Cerebellar cortex (tissue), 1 donor: ENCODE data around the gene HYAL2.
"Not testable (repeated sequence)": the region's sequence is repeated elsewhere in the genome, so short reads cannot be mapped to it uniquely, and the experiment has no call there.

Source experiments
- DNase-seq: peaks from one replicate; pipeline ENCODE4 v3.0.0-alpha.2; 2015; ENCODE audit warnings: low spot score

The HYAL2 gene

DNA sequence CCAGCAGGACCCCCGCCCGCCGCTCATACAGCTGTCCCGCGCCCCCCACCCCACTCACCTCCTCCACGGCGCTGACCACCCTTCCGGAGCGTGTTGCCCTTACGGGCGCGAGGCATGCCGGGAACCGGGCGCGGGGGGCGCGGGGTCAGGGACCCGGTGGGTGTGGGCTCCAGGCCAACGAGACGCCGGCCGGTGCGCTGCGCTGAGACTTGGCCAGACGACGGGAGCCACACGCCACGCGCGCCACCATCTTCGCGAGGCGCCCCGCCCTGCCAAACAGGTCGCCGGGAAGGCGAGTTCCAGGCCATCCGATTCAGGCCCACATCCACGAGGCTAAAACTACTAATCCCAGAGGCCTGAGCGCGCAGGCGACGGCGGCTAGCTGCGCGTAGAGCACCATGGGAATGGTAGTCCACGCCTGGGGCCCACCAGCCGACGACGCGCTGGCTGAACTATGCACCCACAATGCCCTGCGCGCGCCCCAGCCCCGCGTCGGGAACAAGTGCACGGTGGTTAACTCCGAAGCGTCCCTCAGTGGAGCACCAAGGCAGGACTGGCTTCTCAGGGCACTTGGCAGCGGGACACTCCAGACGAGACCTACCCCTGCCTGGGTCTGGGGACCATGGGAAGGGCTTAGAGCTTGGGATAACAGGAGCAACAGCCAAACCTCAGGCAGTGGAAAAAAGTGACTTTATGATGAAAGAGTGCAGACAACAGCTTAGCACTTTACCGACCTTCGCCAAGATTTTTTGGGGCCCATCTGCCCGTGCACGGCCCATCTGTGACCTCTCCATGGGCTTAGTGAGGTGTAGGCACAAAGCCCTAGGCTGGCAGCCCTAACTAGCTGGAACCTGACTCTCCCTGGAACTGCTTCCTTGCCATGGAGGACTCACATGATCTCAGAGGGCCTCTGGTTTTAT lies 30.1 kb downstream of the HYAL2 start, which contains the start of gene IFRD2:
TSS of gene IFRD2 (minus strand) at position 271 of the 920 bp plus-strand sequence. CDS start at position 116, 155 bp downstream.
- peak; percentile 98 for DNase-seq

- DNase-seq = no peak
These were observed 32.3 kb downstream of the HYAL2 start for GRCh38 chr3:50290161-50290641.

DNA sequence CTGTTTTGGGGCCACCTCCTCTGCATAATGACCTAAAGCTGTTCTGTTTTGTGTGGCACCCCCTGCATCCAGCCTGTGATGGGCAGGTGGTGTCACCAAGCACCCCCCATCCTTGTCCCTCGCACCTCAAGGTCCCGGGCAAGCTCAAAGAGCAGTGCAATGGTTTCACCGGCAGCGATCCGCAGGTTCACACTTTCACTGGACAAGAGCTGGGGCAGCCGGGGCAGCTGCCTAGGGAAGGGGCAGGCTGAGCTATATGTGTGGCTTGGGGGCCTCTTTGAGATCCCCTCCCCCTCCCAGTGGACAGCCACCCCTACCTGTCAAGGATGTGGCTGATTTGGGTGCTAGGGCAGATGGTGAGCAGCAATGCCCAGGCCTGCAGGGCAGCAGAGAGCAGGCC lies 33.4 kb downstream of the HYAL2 start:
- DNase-seq = no peak

GRCh38 chr3:50288387-50289007 lies 34.0 kb downstream of the HYAL2 start:
- no peak for DNase-seq

DNA sequence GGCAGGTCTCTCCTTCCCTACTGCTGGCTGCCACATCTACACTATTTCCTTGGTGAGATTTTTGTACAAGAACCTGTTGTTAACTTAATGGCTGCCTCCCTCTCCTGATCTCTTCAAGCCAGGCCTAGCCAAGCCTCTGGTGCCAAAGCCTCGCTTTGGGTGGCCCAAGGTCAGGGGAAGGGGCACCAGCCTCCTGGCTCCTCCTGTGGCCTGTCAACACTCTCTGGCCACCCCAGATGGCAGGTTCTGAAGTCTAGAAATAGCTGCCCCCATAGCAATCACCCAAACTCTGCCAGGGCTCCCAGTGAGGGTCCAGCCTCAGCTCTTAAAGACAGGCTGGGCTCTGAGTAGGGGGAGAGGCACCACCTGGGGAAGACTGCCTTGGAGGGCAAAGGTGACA lies 35.3 kb downstream of the HYAL2 start:
- DNase-seq = no peak

GRCh38 chr3:50286322-50287227 lies 36.0 kb downstream of the HYAL2 start:
- DNase-seq = no peak

- not testable (repeated sequence) for DNase-seq
These were observed 38.4 kb downstream of the HYAL2 start for GRCh38 chr3:50284121-50284520.

DNA sequence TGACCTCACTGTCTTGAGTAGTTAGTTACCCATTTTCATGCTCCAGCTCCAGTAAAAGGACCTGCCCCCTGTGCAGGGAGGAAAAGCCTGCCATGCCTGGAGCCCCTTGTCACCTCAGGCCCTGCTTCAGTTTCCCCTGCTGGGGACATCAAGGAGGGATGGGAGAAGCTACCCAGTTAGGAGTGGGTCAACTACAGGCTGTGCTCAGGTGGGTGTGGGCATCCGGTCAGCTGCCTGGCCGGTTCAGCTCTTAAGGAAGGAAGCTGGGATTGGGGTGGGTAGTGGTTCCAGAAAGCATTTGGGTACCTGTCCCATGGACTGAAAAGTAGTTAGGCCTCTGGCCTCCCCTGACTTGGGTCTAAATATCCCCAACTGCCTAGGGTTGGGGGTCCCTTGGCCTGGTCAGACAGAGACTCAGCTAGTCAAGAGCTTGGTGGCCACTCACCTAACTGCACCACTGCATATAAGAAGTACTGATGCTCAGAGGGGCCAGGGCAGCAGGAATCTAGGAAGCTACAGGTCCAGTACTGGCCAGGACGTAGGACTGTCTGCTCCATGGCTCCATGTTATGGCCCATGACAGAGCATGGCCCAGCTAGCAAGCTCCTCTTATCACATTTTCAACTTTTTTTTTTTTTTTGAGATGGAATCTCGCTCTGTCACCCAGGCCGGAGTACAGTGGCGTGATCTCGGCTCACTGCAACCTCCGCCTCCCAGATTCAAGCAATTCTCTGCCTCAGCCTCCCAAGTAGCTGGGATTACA lies 43.1 kb downstream of the HYAL2 start:
- no peak for DNase-seq

- no peak for DNase-seq
These were observed 43.7 kb downstream of the HYAL2 start, which contains the start of gene LSMEM2 for GRCh38 chr3:50278880-50279224. Gene LSMEM2 (plus strand): TSS chr3:50279087. CDS start chr3:50279114, 27 bp downstream.

GRCh38 chr3:50278123-50278879 lies 44.2 kb downstream of the HYAL2 start:
- DNase-seq = no peak

GRCh38 chr3:50276762-50277101 lies 45.8 kb downstream of the HYAL2 start:
- no peak for DNase-seq

DNA sequence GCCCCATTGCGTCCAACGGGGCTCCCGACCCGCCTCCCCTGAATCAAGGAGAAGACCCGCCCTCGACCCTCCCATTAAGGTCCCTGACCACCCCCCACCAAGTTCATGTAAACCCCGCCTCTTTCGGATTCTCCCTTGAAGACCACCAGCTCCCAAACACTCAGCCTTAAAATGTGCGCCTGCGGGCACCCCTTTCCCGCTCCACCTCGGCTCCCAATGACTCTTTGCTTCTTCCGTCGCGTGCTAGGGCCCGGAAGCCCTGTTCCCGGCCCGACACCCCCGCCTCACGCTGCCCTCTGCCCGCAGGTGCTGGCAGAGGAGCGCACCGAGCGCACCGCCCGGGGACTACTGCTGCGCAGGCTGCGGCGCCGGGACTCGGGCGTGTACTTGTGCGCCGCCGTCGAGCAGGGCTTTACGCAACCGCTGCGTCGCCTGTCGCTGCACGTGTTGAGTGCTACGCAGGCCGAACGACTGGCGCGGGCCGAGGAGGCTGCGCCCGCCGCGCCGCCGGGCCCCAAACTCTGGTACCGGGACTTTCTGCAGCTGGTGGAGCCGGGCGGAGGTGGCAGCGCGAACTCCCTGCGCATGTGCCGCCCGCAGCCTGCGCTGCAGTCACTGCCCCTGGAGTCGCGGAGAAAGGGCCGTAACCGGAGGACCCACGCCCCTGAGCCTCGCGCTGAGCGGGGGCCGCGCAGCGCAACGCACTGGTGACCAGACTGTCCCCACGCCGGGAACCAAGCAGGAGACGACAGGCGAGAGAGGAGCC lies 46.4 kb downstream of the HYAL2 start:
- DNase-seq = no peak

DNA sequence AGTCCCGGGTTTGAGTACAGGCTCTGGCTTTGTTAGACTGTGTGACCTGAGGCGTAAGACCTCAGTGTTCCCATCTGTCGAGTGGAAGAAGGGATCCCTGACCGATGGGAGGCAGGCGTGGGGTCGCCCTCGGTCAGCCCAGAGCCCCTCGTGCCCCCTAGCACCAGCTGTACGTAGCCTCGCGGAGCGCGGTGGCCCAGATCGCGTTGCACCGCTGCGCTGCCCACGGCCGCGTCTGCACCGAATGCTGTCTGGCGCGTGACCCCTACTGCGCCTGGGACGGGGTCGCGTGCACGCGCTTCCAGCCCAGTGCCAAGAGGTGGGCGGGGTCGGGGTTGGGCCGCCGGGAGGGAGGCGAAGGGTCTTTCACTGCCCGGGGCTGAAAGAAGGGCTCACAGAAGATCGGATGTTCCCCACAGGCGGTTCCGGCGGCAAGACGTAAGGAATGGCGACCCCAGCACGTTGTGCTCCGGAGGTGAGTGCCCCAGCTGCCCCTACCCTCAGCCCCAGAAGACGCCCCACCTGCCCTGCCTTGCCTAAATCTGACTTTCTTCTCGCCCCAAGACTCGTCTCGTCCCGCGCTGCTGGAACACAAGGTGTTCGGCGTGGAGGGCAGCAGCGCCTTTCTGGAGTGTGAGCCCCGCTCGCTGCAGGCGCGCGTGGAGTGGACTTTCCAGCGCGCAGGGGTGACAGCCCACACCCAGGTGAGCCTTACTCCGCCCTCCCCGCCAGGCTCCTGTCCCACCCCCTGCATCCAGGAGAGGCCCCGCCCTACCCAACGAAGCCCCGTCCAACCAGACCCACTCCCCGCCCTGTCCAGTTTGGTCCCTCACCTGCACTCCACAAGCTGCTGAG lies 47.2 kb downstream of the HYAL2 start:
- no peak for DNase-seq

- peak; percentile 68 for DNase-seq
These were observed 48.0 kb downstream of the HYAL2 start for GRCh38 chr3:50274371-50275104.

DNA sequence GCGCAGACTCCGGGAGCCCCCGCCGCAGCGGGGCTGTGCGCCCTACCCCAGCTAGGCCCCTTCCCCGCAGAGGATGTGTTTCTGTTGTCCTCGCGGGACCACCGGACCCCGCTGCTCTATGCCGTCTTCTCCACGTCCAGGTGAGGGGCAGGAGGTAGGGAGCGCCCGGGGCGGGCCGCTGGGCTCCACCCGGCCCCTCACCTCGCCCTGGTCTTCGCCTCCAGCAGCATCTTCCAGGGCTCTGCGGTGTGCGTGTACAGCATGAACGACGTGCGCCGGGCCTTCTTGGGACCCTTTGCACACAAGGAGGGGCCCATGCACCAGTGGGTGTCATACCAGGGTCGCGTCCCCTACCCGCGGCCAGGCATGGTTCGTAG lies 48.9 kb downstream of the HYAL2 start:
- no peak for DNase-seq

DNA sequence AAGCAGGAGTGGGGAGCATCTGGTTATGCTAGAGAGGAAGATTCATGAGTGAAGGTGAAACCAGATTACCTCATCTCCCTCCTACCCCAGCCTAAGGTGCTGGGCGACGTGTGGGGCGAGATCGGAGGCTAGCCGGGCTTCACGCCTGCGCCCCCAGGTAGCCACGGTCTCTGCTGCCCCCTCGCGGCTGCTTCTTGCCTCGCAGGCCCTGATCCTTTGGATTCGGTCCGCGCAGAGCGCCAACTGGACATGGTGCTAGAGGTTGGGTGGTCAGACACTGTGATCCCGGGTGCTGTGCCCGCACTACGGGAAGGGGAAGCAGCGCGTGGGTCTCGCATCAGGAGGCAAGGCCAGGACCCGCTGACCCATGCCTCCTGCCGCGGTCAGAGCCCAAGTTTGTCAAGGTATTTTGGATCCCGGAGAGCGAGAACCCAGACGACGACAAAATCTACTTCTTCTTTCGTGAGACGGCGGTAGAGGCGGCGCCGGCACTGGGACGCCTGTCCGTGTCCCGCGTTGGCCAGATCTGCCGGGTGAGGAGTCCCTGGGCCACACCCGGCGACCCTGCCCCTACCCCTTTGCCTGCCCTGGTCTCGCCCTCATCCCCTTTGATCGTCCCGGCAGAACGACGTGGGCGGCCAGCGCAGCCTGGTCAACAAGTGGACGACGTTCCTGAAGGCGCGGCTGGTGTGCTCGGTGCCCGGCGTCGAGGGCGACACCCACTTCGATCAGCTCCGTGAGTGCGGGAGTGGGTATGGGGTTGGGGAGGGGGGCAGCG lies 49.4 kb downstream of the HYAL2 start:
- DNase-seq = peak; percentile 83

GRCh38 chr3:50272538-50272910 lies 50.0 kb downstream of the HYAL2 start:
- not testable (repeated sequence) for DNase-seq
